Right lobe of liver (tissue), 4 donors: ENCODE measurements around the gene CALU.

ENCODE experiments used
- POLR2A ChIP-seq: fragments of 450-650 bp; IDR thresholded peaks from one replicate; pipeline ENCODE4 v1.6.1; 2017; ENCODE audit warnings: antibody characterized with exemption, mild to moderate bottlenecking
- TF ChIP-seq, protein P1 (sequence below), 4 donors: fragments of 200-600 bp in 3 of 4; fragments of 450-650 bp in 1 of 4; IDR thresholded peaks; one replicate each; pipeline versions ENCODE4 v1.5.1 to v1.8.0; 2016 to 2022; ENCODE audit warnings: antibody characterized with exemption in 4 of 4, mild to moderate bottlenecking in 2 of 4
- donor health status: DM: no; HTN: no; CAD: no.
- donor health status: DM: no; HTN: no; CAD: no.
- donor health status: DM: no; HTN: yes; CAD: no.

DNA sequence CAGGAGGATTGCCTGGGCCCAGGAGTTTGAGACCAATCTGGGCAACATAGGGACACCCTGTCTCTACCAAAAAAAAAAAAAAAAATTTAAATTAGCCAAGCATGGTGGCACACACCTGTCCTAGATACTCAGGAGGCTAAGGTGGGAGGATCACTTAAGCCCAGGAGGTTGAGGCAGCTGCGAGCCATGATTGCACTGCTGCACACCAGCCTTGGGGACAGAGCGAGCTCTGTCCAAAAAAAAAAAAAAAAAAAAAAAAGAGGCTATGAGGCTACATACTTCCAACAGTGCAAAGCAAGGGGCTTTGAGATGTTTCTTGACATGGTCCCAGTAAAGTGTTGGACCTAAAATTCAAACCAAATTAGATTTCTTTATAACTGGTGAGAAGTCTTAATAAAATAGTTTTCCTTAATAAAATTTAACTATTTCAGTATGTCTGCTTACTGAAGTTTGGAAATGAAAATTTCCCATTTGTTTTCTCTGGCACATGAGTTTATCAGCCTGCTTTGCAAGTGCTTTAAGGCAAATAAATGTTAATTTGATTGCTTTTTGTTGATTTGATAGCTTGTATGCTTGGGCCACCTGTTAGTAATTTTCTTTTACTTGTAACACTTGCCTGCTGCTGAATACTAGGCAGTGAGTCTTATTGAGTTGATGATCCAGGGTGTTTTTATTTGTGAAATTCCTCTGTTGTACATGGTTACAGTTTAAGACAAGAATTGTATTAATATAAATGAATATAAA lies 16.1 kb downstream of the CALU start:
- TF ChIP-seq, protein P1, sequence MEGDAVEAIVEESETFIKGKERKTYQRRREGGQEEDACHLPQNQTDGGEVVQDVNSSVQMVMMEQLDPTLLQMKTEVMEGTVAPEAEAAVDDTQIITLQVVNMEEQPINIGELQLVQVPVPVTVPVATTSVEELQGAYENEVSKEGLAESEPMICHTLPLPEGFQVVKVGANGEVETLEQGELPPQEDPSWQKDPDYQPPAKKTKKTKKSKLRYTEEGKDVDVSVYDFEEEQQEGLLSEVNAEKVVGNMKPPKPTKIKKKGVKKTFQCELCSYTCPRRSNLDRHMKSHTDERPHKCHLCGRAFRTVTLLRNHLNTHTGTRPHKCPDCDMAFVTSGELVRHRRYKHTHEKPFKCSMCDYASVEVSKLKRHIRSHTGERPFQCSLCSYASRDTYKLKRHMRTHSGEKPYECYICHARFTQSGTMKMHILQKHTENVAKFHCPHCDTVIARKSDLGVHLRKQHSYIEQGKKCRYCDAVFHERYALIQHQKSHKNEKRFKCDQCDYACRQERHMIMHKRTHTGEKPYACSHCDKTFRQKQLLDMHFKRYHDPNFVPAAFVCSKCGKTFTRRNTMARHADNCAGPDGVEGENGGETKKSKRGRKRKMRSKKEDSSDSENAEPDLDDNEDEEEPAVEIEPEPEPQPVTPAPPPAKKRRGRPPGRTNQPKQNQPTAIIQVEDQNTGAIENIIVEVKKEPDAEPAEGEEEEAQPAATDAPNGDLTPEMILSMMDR (IDR thresholded peaks at IDR 0.05) = no peak
- TF ChIP-seq POLR2A = no peak
